Dedifferentiated amniotic fluid mesenchymal stem cell (primary cell): ENCODE results near the gene CASP10.
"Not testable (repeated sequence)": the region's sequence is repeated elsewhere in the genome, so short reads cannot be mapped to it uniquely, and the experiment has no call there.

ENCODE experiments used
- DNase-seq: peaks from one replicate; pipeline ENCODE4 v3.0.0-alpha.2; 2016; ENCODE audit errors: extremely low spot score

The CASP10 gene

GRCh38 chr2:201154615-201155399, 28.1 kb upstream of the CASP10 start:
- no peak for DNase-seq

- no peak for DNase-seq
These were observed 26.9 kb upstream of the CASP10 start for GRCh38 chr2:201156036-201156435.

GRCh38 chr2:201156640-201157039, 26.3 kb upstream of the CASP10 start:
- DNase-seq: no peak

GRCh38 chr2:201157694-201158093, 25.2 kb upstream of the CASP10 start:
- no peak for DNase-seq

GRCh38 chr2:201158111-201158929, 24.6 kb upstream of the CASP10 start:
- peak; percentile 55 for DNase-seq

GRCh38 chr2:201164166-201164565, 18.8 kb upstream of the CASP10 start:
- DNase-seq: no peak

- no peak for DNase-seq
These were observed 15.4 kb upstream of the CASP10 start for GRCh38 chr2:201167546-201167945.

GRCh38 chr2:201168496-201168895, 14.4 kb upstream of the CASP10 start:
- DNase-seq: not testable (repeated sequence)

- DNase-seq: no peak
These were observed 11.6 kb upstream of the CASP10 start for GRCh38 chr2:201171259-201171814.

GRCh38 chr2:201172279-201172678, 10.7 kb upstream of the CASP10 start:
- DNase-seq: no peak

- DNase-seq: no peak
These were observed 8.3 kb upstream of the CASP10 start for GRCh38 chr2:201174687-201175086.

- no peak for DNase-seq
These were observed 6.9 kb upstream of the CASP10 start for GRCh38 chr2:201176081-201176481.

- no peak for DNase-seq
These were observed 2.9 kb upstream of the CASP10 start for GRCh38 chr2:201180010-201180409.

- no peak for DNase-seq
These were observed 405 bp downstream of the CASP10 start for GRCh38 chr2:201183365-201183727.

- DNase-seq: not testable (repeated sequence)
These were observed 894 bp downstream of the CASP10 start for GRCh38 chr2:201183835-201184234.

- not testable (repeated sequence) for DNase-seq
These were observed 1.3 kb downstream of the CASP10 start for GRCh38 chr2:201184248-201184647.

GRCh38 chr2:201185863-201186262, 2.9 kb downstream of the CASP10 start:
- no peak for DNase-seq

- DNase-seq: no peak
These were observed 4.0 kb downstream of the CASP10 start for GRCh38 chr2:201186982-201187381.

GRCh38 chr2:201188449-201188848, 5.5 kb downstream of the CASP10 start:
- no peak for DNase-seq

GRCh38 chr2:201191132-201191875, 8.4 kb downstream of the CASP10 start:
- DNase-seq: no peak

GRCh38 chr2:201194097-201194496, 11.2 kb downstream of the CASP10 start:
- DNase-seq: no peak

- no peak for DNase-seq
These were observed 12.4 kb downstream of the CASP10 start for GRCh38 chr2:201195331-201195730.
